Left kidney (tissue), 2 donors: ENCODE measurements around the gene VIM. TPM values are rescaled to one million over a fixed set of nuclear protein-coding genes. Genes with fewer than 3 reads are reported as not detected.
"Not testable (repeated sequence)": the region's sequence is repeated elsewhere in the genome, so short reads cannot be mapped to it uniquely, and the experiment has no call there.

ENCODE experiments used
- DNase-seq: peaks from one replicate; pipeline ENCODE4 v3.0.0-alpha.2; 2013
- polyA plus RNA-seq: library from polyadenylated mRNA; unstranded; fragments of 120-200 nt; gene quantifications from one replicate; pipeline ENCODE4 v1.2.1, GENCODE V29; 2013; ENCODE audit not compliant: insufficient read length

Gene VIM
- polyA plus RNA-seq, 1 donor: 1,231 TPM

DNA sequence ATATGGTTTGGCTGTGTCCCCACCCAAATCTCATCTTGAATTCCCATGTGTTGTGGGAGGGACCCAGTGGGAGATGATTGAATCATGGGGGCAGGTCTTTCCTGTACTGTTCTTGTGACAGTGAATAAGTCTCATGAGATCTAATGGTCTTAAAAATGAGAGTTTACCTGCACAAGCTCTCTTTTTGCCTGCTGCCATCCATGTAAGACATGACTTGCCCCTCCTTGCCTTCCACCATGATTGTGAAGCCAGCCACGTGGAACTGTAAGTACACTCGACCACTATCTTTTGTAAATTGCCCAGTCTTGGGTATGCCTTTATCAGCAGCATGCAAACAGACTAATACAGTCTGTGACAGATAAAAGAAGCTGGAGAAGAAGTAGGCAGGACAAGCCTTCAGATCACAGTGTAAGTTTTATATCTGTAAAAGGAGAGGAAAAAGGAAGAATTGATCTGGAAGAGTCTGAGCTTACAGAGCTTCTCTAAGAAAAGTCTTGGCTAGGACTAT lies 26.6 kb downstream of the VIM start:
- DNase-seq: not testable (repeated sequence)

- DNase-seq: no peak
Observed at GRCh38 chr10:17255512-17255911, 27.5 kb downstream of the VIM start.

GRCh38 chr10:17256051-17256450 lies 28.0 kb downstream of the VIM start:
- DNase-seq: no peak

DNA sequence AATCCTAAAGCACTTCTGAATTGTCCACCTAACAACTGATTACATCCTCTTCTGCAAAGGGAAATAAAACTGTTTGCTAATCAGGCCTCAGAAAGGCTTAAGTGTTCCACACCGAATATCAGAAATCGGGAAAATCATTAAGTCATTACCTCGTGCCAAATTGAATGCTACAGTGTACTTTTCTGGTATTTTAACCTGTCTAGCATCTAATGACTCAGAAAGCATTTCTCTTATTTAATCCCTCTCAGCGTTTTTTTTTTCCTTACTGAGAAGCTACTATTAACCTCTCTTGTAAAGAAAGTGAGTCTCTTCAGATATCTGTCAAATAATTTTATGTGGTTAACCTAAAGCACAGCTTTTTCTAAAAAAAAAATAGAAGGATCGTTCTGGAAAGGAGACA lies 28.6 kb downstream of the VIM start:
- no peak for DNase-seq

- DNase-seq: peak; percentile 77
Observed at GRCh38 chr10:17257466-17258321, 29.7 kb downstream of the VIM start.

DNA sequence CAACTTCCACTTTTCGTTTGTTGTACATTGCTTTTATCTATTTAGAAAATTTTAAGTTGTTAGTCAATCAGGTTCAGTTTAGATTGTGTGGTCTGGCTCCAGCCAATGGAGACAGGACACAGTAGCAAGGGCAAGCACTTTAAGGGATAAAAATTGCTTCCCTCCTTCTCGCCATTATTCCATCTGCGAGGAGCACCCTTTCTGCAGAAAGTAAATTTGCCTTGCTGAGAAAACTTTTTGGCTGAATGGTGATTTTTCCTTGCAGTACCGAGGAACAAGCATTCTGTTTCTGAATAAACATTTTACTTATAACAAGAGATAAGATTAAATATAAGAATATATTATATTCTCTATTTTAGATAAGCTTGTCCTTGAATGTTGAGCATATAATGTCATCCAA lies 34.5 kb downstream of the VIM start:
- no peak for DNase-seq

GRCh38 chr10:17263580-17263979 lies 35.5 kb downstream of the VIM start:
- no peak for DNase-seq

DNA sequence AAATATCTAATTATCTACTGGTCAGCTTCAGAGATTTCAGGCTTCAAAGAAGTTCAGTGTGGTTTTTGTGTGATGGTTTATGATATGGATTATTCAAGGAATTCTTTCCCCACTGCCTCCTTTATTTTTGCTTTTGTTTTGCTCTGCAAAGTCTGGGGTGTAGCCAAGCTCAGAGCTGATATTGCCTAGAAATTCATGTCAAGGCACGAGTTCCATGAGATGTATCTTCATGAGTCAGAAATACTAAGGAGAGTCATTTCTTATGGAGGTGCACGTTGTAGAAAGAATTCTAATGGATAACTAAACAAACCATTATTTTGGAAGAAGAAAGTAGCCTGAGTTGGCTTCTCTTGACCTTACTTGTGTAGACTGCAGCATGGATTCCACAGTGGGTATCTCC lies 37.4 kb downstream of the VIM start:
- DNase-seq: no peak

- DNase-seq: not testable (repeated sequence)
Observed at GRCh38 chr10:17266549-17266948, 38.5 kb downstream of the VIM start.

GRCh38 chr10:17272648-17273047 lies 44.6 kb downstream of the VIM start:
- DNase-seq: no peak

DNA sequence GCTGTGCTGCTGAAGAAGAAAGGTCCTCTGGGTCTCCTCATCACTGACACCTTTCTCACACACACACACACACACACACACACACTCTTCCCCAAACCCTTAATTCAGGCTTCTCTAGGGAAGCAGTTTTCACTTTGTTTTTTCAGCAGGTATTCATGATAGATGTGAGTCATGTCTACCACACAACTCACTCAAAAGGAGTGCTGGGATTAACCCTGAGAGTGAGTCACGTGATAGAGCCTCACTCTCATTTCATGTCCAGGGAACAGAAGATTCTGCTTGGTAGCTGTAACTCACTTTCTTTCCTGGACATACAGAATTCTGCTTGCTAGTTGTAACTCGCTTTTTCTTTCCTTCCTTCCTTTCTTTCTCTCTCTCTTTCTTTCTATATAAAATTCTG lies 45.4 kb downstream of the VIM start:
- no peak for DNase-seq

GRCh38 chr10:17276756-17277424 lies 48.8 kb downstream of the VIM start:
- no peak for DNase-seq

- no peak for DNase-seq
Observed at GRCh38 chr10:17278607-17279240, 50.7 kb downstream of the VIM start.

- DNase-seq: no peak
Observed at GRCh38 chr10:17282311-17282710, 54.3 kb downstream of the VIM start.

DNA sequence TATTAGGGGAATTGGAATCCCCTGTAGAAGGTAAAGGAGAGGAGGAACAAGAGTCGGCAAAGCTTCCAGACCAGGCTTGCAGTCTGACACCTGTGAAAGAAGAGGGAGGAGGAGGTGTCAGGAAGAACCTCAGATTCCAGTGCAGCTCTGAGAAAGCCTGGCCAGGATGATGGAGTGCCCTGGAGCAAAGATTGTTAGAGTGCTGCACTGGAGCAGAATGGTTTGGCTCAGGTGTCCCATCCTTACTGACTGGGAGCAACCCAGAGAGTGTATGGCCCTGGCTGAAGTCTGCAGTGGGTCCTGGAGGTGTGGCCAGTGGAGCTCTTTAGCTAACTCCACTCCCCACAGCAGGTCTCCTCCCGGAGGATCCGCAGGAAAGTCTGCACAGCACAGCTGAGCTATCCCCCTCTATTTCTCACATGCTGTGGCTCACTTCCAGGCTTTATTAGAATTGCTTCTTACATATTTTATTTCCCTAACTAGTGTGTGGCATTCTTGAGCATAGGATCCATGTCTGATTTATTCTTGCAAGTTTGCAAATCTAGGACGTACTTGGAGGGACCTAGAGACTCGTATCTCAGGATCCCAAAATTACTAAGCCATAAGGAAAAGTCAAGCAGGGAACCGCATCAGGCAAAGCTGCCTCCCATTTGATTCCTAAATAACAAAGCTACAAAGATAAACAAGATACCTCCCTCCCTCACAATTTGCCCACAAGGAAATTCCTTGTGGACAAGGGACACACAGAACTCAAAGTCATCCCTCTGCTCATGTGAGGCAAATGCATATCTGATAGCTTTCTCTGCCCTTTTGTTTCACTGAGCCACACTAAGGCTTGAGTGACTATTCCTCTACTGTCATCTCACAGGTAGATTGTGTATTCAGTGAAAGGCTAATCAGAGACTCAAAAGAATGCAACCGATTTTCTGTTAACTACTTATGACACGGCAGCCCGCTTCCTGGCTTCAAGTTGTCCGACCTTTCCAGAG lies 58.8 kb downstream of the VIM start:
- DNase-seq: no peak

Other genes with a start within 250 kb of the VIM start
- 276 TPM for gene CUBN, start 98.4 kb upstream of the VIM start, polyA plus RNA-seq
- gene TRDMT1, start 26.6 kb upstream of the VIM start, polyA plus RNA-seq: 16.9 TPM
- 1.7 TPM for gene ST8SIA6, start 226.4 kb downstream of the VIM start, polyA plus RNA-seq